ENCODE results near the gene POLG. TPM values are rescaled to one million over a fixed set of nuclear protein-coding genes. Genes with fewer than 3 reads are reported as not detected.
A peak's percentile ranks its signal among the peaks of the same experiment; 100 is the strongest.

Gene POLG
- total and polyA plus RNA-seq, 8 donors: 19.3 to 52.0 (median 25.8) TPM

DNA sequence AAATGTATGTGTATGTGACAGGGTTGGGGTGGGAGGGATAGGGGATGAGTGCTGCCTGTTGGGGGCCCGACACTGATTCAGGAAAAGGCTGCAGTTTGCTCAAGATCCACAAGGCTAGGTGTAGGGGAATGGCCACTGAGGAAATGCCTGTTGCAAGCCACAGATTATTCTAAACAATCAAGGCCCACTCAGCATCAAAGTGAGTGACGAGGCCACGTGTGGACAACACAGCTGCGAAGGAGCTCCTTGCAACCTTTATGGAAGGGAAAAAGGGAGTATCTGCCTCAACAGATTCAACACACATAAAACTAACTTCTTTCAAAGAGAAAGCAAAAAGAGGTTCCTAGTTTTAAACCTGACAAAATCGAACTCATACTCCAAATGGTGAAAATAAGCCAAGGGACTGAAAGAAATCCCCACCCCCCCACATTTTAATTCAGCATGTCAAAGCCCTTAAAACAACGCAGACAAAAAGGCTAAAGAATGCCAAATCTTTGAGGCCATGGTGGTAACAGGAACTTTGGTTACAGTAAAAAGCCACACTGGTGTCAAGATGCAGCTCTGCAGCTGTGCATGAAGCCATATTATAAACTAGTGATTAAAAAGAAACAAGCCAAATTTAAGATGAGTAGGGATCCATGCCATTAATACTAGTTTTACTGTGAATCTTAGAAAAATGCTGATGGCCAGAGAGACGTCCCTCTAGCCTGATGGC lies 3.6 kb downstream of the POLG start:
- DNase-seq: no peak
- no peak overlapping the region for H3K4me3 ChIP-seq
- intact Hi-C loops (cut with DNase I): no loop called here
- TF ChIP-seq, protein P1, sequence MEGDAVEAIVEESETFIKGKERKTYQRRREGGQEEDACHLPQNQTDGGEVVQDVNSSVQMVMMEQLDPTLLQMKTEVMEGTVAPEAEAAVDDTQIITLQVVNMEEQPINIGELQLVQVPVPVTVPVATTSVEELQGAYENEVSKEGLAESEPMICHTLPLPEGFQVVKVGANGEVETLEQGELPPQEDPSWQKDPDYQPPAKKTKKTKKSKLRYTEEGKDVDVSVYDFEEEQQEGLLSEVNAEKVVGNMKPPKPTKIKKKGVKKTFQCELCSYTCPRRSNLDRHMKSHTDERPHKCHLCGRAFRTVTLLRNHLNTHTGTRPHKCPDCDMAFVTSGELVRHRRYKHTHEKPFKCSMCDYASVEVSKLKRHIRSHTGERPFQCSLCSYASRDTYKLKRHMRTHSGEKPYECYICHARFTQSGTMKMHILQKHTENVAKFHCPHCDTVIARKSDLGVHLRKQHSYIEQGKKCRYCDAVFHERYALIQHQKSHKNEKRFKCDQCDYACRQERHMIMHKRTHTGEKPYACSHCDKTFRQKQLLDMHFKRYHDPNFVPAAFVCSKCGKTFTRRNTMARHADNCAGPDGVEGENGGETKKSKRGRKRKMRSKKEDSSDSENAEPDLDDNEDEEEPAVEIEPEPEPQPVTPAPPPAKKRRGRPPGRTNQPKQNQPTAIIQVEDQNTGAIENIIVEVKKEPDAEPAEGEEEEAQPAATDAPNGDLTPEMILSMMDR (IDR thresholded peaks at IDR 0.05): no peak
- WGBS, 2 donors: 74 to 82% methylated on average over 7 of the region's 7 CpGs
- H3K9me3 ChIP-seq: no peaks in the 10 kb centered on the region
- no peak for ATAC-seq
- H3K4me1 ChIP-seq: peaks cover 0 to 32% (median 14%) of the 10 kb centered on the region in 3 donors
- no peaks in the 10 kb centered on the region for H3K27me3 ChIP-seq
- FAIRE-seq: no peak
- H3K27ac ChIP-seq: no peak overlapping the region
- peaks cover 7 to 67% (median 30%) of the 10 kb centered on the region in 3 donors for H3K36me3 ChIP-seq

DNA sequence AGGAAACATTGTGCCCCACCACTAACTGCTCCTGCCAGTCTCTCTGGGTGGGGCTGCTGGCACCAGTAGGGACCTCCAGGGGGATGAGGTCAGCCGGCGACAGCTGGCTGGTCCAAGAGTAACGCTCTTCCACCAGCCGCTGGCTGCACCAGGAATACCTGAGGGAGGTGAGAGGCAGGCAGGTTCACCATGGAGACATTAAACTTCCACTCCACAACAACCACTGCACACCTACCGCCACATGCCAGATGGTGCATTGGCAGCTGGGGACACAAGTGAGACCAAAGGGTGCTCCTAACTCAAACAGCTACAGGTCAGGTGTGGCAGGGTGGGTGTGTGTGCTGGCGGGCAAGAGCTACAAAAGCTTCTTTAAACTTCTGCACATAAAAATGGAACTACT lies 4.5 kb downstream of the POLG start:
- H3K4me3 ChIP-seq: no peak overlapping the region
- H3K27me3 ChIP-seq: no peaks in the 10 kb centered on the region
- H3K4me1 ChIP-seq: peaks cover 0 to 28% (median 14%) of the 10 kb centered on the region in 3 donors
- intact Hi-C loops (cut with DNase I): no loop called here
- peak in 1 of 6 donors; percentile 31 for DNase-seq
- peaks cover 7 to 76% (median 39%) of the 10 kb centered on the region in 3 donors for H3K36me3 ChIP-seq
- FAIRE-seq: no peak
- ATAC-seq: no peak
- no peaks in the 10 kb centered on the region for H3K9me3 ChIP-seq
- TF ChIP-seq, protein P1 (IDR thresholded peaks at IDR 0.05): no peak
- H3K27ac ChIP-seq: no peak overlapping the region
- 72 to 78% methylated on average over 6 of the region's 6 CpGs for WGBS, 2 donors

DNA sequence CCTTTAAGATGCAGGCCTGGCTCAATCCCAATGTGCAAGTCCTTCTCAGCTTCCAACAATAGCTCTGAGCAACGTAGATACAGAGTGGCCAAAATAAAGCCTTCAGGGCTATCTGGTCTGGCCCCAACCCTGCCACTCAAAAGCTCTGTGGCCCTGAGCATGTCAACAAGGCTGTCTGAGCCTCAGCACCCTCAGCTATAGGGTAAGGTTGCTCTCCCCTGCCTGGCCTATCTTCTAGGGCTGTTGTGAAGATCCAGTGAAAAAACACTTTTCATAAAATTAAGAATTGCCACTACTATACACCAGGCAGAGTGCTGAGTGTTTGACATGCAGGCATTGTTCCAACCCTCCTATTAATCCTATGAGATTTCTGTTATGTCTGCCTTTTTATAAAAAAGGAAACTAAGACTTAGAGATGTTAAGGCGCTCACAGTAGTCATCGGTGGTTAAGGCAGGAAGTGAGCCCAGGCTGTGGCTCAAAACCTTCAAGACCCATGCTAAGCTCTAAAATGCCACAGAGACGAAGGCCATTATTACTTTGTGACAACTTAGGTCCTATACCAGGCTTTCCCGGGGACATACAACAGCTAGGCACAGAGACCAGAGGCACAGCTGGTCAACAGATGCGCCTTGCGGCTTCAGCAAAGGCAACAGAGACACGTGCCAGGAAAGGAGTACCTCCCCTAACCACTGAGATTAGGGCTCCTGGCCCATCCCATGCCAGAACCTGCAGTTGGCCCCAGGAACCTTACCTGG lies 5.1 kb downstream of the POLG start:
- ATAC-seq (no peak), FAIRE-seq (no peak), DNase-seq (no peak)
- H3K27me3 ChIP-seq: no peaks in the 10 kb centered on the region
- 63 to 66% methylated on average over 8 of the region's 8 CpGs for WGBS, 2 donors
- H3K27ac ChIP-seq: no peak overlapping the region
- no peaks in the 10 kb centered on the region for H3K9me3 ChIP-seq
- TF ChIP-seq, protein P1 (IDR thresholded peaks at IDR 0.05): no peak
- H3K36me3 ChIP-seq: peaks cover 7 to 80% (median 40%) of the 10 kb centered on the region in 3 donors
- no peak overlapping the region for H3K4me3 ChIP-seq
- intact Hi-C loops (cut with DNase I): no loop called here
- H3K4me1 ChIP-seq: peaks cover 0 to 28% (median 14%) of the 10 kb centered on the region in 3 donors

GRCh38 chr15:89328398-89329254 lies 6.0 kb downstream of the POLG start:
- peaks cover 0 to 26% (median 11%) of the 10 kb centered on the region in 3 donors for H3K4me1 ChIP-seq
- H3K27ac ChIP-seq: no peak overlapping the region
- FAIRE-seq (no peak), DNase-seq (no peak), ATAC-seq (no peak)
- intact Hi-C loops (cut with DNase I): no loop called here
- TF ChIP-seq, protein P1 (IDR thresholded peaks at IDR 0.05): no peak
- H3K27me3 ChIP-seq: no peaks in the 10 kb centered on the region
- no peak overlapping the region for H3K4me3 ChIP-seq
- no peaks in the 10 kb centered on the region for H3K9me3 ChIP-seq
- 89 to 90% methylated on average over 13 of the region's 13 CpGs for WGBS, 2 donors
- peaks cover 7 to 88% (median 49%) of the 10 kb centered on the region in 3 donors for H3K36me3 ChIP-seq
